HepG2 (cell line): ENCODE results near the gene ZSWIM7. TPM values are rescaled to one million over a fixed set of nuclear protein-coding genes. Genes with fewer than 3 reads are reported as not detected.

Source experiments
- ATF1 ChIP-seq: IDR thresholded peaks from 2 replicates; pipeline ENCODE4 v1.6.1; 2016; ENCODE audit warnings: mild to moderate bottlenecking, control low read depth
- CEBPB ChIP-seq: IDR thresholded peaks from 2 replicates; pipeline ENCODE4 v1.6.1; 2011; ENCODE audit warnings: low read depth, low read length, improper control_type of control experiment, borderline replicate concordance
- GABPA ChIP-seq, 2 experiments: IDR thresholded peaks; 2 replicates each; pipeline ENCODE4 v1.6.1; 2011 to 2016; ENCODE audit warnings: low read depth in 2 of 2, low read length in 1 of 2, missing biosample characterization in 1 of 2, missing genetic modification characterization in 1 of 2
- HMG20A ChIP-seq: IDR thresholded peaks from 2 replicates; pipeline ENCODE4 v1.6.1; 2016; ENCODE audit warnings: borderline replicate concordance
- MEIS1 ChIP-seq: sonication (generic); formaldehyde crosslinking; IDR thresholded peaks from 2 replicates; pipeline ENCODE4 v1.9.0; 2021; ENCODE audit warnings: mild to moderate bottlenecking, missing genetic modification reagents, moderate library complexity, borderline replicate concordance
- NFIB ChIP-seq: sonication (generic); formaldehyde crosslinking; IDR thresholded peaks from 2 replicates; pipeline ENCODE4 v1.9.0; 2021; ENCODE audit warnings: missing genetic modification reagents, mild to moderate bottlenecking, borderline replicate concordance
- NKX3-1 ChIP-seq: sonication (generic); formaldehyde crosslinking; IDR thresholded peaks from 2 replicates; pipeline ENCODE4 v1.5.0; 2020; ENCODE audit warnings: missing genetic modification reagents
- NR2F6 ChIP-seq, 2 experiments: IDR thresholded peaks; 2 replicates each; pipeline ENCODE4 v1.6.1; 2016; ENCODE audit warnings: antibody characterized with exemption in 1 of 2, mild to moderate bottlenecking in 1 of 2
- PCBP2 ChIP-seq: fragments of 200-400 bp; formaldehyde crosslinking; optimal IDR thresholded peaks from 2 replicates; pipeline ENCODE3; 2018; ENCODE audit warnings: low read length, low read depth; ENCODE audit not compliant: poor library complexity, severe bottlenecking
- PHB2 ChIP-seq: fragments of 450-650 bp; IDR thresholded peaks from 2 replicates; pipeline ENCODE4 v1.6.1; 2018; ENCODE audit not compliant: partially characterized antibody
- RARG ChIP-seq: sonication (generic); formaldehyde crosslinking; IDR thresholded peaks from 2 replicates; pipeline ENCODE4 v1.4.0; 2020; ENCODE audit warnings: low read depth, mild to moderate bottlenecking, missing genetic modification reagents
- RFX3 ChIP-seq: IDR thresholded peaks from 2 replicates; pipeline ENCODE4 v1.6.1; 2016; ENCODE audit warnings: missing biosample characterization, missing genetic modification reagents
- RORA ChIP-seq: sonication (generic); formaldehyde crosslinking; IDR thresholded peaks from 2 replicates; pipeline ENCODE4 v1.5.0; 2020; ENCODE audit warnings: mild to moderate bottlenecking, missing genetic modification reagents, moderate library complexity
- TAF15 ChIP-seq: fragments of 200-400 bp; formaldehyde crosslinking; IDR thresholded peaks from one replicate; pipeline ENCODE4 v1.6.1; 2018; ENCODE audit warnings: mild to moderate bottlenecking, low read depth, low read length; ENCODE audit not compliant: poor library complexity, severe bottlenecking
- ZNF121 ChIP-seq: sonication (generic); formaldehyde crosslinking; IDR thresholded peaks from 2 replicates; pipeline ENCODE4 v1.5.0; 2020; ENCODE audit warnings: mild to moderate bottlenecking, missing genetic modification reagents
- ZNF143 ChIP-seq: sonication (generic); formaldehyde crosslinking; IDR thresholded peaks from 2 replicates; pipeline ENCODE4 v1.4.0; 2020; ENCODE audit warnings: missing genetic modification reagents
- ZNF180 ChIP-seq: sonication (generic); formaldehyde crosslinking; IDR thresholded peaks from 2 replicates; pipeline ENCODE4 v1.4.0; 2020; ENCODE audit warnings: low read depth, missing genetic modification reagents, borderline replicate concordance
- ZNF598 ChIP-seq: sonication (generic); formaldehyde crosslinking; IDR thresholded peaks from 2 replicates; pipeline ENCODE4 v1.5.1; 2020; ENCODE audit warnings: mild to moderate bottlenecking, missing genetic modification reagents, borderline replicate concordance
- ZNF713 ChIP-seq: sonication (generic); formaldehyde crosslinking; IDR thresholded peaks from 2 replicates; pipeline ENCODE4 v1.4.0; 2020; ENCODE audit warnings: mild to moderate bottlenecking, missing genetic modification reagents
- ZNF747 ChIP-seq: sonication (generic); formaldehyde crosslinking; IDR thresholded peaks from 2 replicates; pipeline ENCODE4 v1.8.1; 2023; ENCODE audit warnings: missing genetic modification reagents, mild to moderate bottlenecking, borderline replicate concordance
- ZNF761 ChIP-seq: sonication (generic); formaldehyde crosslinking; conservative IDR thresholded peaks from 2 replicates; pipeline ENCODE4 v1.4.0; 2020; ENCODE audit warnings: mild to moderate bottlenecking, missing genetic modification reagents
- ZNF788 ChIP-seq: sonication (generic); formaldehyde crosslinking; IDR thresholded peaks from 2 replicates; pipeline ENCODE4 v1.5.0; 2020; ENCODE audit warnings: mild to moderate bottlenecking, missing genetic modification reagents, borderline replicate concordance
- polyA plus RNA-seq, 8 experiments: library from polyadenylated mRNA; depleted of rRNA in 3 of 8; stranded (reverse) in 7 of 8; unstranded in 1 of 8; fragments of >200 nt; fragmentation: Illumina TruSeq in 4 of 8; extraction: Trizol in 4 of 8; gene quantifications; 2 replicates each; pipeline versions ENCODE4 v1.2.1 to v1.2.3, GENCODE V29; 2011 to 2016; ENCODE audit warnings: low read depth in 4 of 8, missing spikeins in 1 of 8, mixed read lengths in 1 of 8; ENCODE audit not compliant: insufficient read depth in 1 of 8
- total RNA-seq, 5 experiments: library from RNA; depleted of rRNA; stranded (reverse); fragments of >200 nt; fragmentation: Illumina TruSeq; extraction: Trizol; gene quantifications; 2 replicates each; pipeline ENCODE4 v1.2.3, GENCODE V29; 2016; ENCODE audit warnings: low read depth in 1 of 5
- TF ChIP-seq, protein P1 (sequence below): sonication (generic); formaldehyde crosslinking; IDR thresholded peaks from 2 replicates; pipeline ENCODE4 v1.4.0; 2020; ENCODE audit warnings: missing genetic modification reagents
- TF ChIP-seq, protein P2 (sequence below): sonication (generic); formaldehyde crosslinking; IDR thresholded peaks from 2 replicates; pipeline ENCODE4 v1.8.1; 2023; ENCODE audit warnings: missing genetic modification reagents, inconsistent platforms, borderline replicate concordance
- TF ChIP-seq, protein P3 (sequence below): sonication (generic); formaldehyde crosslinking; IDR thresholded peaks from 2 replicates; pipeline ENCODE4 v1.8.0; 2022; ENCODE audit warnings: mild to moderate bottlenecking, missing genetic modification reagents; ENCODE audit not compliant: insufficient replicate concordance

The ZSWIM7 gene
- total and polyA plus RNA-seq, 2 of the 13 experiments (the other 11 are each of a cell fraction or from before 2014, with no cell fraction given), result 13.1 to 28.1 TPM

DNA sequence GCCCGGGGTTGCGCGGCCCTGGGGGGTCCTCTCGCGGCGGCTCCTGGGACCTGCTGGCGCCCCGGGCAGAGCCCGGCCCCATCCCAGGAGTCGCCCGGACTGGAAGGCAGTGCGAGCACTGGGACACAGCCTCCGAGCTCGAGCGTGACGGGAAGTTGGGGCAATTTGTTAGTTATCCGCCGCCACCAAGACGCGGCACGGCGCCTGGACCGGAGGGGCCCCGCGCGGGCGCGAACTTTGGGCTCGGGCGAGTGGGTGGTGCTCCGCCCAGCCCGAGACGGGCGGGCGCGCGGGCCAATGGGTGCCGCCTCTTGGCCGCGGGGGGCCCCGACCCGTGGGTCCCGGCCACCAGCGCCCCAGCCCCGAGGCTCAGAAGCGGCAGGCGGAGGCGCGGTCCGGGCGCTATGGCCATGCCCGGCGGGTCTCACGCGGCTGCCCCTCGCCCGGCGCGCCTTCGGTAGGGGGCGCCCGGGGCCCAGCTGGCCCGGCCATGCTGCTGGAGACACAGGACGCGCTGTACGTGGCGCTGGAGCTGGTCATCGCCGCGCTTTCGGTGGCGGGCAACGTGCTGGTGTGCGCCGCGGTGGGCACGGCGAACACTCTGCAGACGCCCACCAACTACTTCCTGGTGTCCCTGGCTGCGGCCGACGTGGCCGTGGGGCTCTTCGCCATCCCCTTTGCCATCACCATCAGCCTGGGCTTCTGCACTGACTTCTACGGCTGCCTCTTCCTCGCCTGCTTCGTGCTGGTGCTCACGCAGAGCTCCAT lies 54.6 kb downstream of the ZSWIM7 start, which contains the start of gene ADORA2B (continued):
- TF ChIP-seq ZNF788 (CRISPR knock-in tag) (peak; percentile 71; the same call in 1 of the 2 replicates), HMG20A (CRISPR knock-in tag) (no peak), ZNF121 (CRISPR knock-in tag) (0 out of 2 replicates have a peak, but pooled peaks have one; percentile 47), ZNF598 (CRISPR knock-in tag) (no peak), PCBP2 (no peak), NKX3-1 (no peak), PHB2 (no peak), ZNF143 (CRISPR knock-in tag) (no peak), ZNF713 (CRISPR knock-in tag) (no peak), NFIB (CRISPR knock-in tag) (no peak), RFX3 (CRISPR knock-in tag) (no peak), ATF1 (CRISPR knock-in tag) (no peak), TAF15 (no peak), MEIS1 (CRISPR knock-in tag) (0 out of 2 replicates have a peak, but pooled peaks have one; percentile 14), RARG (CRISPR knock-in tag) (no peak), NR2F6 (IDR thresholded peaks at IDR 0.05) (no peak), NR2F6 (CRISPR knock-in tag; IDR thresholded peaks at IDR 0.05) (no peak), ZNF761 (CRISPR knock-in tag) (peak; percentile 96), ZNF747 (CRISPR knock-in tag) (no peak), ZNF180 (CRISPR knock-in tag) (no peak), GABPA (IDR thresholded peaks at IDR 0.05; ENCODE audit: low read depth, low read length) (no peak), GABPA (CRISPR knock-in tag; IDR thresholded peaks at IDR 0.05; ENCODE audit: low read depth) (no peak), CEBPB (no peak), RORA (CRISPR knock-in tag) (no peak)
- TF ChIP-seq, protein P1, sequence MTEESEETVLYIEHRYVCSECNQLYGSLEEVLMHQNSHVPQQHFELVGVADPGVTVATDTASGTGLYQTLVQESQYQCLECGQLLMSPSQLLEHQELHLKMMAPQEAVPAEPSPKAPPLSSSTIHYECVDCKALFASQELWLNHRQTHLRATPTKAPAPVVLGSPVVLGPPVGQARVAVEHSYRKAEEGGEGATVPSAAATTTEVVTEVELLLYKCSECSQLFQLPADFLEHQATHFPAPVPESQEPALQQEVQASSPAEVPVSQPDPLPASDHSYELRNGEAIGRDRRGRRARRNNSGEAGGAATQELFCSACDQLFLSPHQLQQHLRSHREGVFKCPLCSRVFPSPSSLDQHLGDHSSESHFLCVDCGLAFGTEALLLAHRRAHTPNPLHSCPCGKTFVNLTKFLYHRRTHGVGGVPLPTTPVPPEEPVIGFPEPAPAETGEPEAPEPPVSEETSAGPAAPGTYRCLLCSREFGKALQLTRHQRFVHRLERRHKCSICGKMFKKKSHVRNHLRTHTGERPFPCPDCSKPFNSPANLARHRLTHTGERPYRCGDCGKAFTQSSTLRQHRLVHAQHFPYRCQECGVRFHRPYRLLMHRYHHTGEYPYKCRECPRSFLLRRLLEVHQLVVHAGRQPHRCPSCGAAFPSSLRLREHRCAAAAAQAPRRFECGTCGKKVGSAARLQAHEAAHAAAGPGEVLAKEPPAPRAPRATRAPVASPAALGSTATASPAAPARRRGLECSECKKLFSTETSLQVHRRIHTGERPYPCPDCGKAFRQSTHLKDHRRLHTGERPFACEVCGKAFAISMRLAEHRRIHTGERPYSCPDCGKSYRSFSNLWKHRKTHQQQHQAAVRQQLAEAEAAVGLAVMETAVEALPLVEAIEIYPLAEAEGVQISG (CRISPR knock-in tag), result peak; percentile 70; the same call in 1 of the 2 replicates
- TF ChIP-seq, protein P2, sequence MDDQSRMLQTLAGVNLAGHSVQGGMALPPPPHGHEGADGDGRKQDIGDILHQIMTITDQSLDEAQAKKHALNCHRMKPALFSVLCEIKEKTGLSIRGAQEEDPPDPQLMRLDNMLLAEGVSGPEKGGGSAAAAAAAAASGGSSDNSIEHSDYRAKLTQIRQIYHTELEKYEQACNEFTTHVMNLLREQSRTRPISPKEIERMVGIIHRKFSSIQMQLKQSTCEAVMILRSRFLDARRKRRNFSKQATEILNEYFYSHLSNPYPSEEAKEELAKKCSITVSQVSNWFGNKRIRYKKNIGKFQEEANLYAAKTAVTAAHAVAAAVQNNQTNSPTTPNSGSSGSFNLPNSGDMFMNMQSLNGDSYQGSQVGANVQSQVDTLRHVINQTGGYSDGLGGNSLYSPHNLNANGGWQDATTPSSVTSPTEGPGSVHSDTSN, result no peak
- TF ChIP-seq, protein P3, sequence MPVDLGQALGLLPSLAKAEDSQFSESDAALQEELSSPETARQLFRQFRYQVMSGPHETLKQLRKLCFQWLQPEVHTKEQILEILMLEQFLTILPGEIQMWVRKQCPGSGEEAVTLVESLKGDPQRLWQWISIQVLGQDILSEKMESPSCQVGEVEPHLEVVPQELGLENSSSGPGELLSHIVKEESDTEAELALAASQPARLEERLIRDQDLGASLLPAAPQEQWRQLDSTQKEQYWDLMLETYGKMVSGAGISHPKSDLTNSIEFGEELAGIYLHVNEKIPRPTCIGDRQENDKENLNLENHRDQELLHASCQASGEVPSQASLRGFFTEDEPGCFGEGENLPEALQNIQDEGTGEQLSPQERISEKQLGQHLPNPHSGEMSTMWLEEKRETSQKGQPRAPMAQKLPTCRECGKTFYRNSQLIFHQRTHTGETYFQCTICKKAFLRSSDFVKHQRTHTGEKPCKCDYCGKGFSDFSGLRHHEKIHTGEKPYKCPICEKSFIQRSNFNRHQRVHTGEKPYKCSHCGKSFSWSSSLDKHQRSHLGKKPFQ (CRISPR knock-in tag), result no peak
